ENCODE data around the gene KLF16.

Gene KLF16

DNA sequence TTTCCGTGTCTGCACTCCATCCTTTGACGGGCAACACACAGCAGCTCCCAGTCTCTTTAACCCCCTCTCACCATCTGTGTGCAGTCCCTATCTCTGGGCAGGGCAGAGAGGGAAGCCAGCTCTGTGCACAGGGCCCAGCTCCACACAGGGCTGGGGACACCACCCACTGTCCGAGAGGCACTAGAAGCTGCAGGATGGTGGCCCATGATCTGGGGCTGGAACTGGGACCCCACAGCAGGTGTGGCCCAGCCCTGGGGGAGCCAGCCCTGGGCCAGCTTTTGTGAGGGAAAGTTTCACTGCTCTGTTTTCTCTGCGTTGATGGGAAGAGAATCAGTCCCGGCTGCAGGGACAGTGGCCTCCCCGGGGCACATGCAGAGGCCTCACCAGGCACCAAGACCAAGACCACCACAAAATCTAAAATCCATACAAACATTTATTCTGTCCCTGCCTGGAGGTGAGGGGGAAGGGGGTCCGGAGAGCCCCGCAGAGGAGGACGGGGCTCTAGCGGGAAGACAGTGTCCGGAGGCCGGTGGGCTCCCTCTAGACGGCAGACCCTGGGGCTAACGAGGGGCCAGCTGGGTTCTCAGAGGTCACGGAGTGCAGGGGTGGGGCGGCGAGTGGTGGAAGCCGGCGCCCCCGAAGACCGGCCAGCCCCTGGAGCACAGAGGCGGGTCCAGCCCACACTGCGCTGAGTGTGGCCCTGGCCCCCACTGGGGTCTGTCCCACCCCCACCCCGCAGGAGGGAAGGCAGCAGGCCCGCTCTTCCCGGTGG lies 48.4 kb downstream of the KLF16 start:
- TF ChIP-seq, protein P1, sequence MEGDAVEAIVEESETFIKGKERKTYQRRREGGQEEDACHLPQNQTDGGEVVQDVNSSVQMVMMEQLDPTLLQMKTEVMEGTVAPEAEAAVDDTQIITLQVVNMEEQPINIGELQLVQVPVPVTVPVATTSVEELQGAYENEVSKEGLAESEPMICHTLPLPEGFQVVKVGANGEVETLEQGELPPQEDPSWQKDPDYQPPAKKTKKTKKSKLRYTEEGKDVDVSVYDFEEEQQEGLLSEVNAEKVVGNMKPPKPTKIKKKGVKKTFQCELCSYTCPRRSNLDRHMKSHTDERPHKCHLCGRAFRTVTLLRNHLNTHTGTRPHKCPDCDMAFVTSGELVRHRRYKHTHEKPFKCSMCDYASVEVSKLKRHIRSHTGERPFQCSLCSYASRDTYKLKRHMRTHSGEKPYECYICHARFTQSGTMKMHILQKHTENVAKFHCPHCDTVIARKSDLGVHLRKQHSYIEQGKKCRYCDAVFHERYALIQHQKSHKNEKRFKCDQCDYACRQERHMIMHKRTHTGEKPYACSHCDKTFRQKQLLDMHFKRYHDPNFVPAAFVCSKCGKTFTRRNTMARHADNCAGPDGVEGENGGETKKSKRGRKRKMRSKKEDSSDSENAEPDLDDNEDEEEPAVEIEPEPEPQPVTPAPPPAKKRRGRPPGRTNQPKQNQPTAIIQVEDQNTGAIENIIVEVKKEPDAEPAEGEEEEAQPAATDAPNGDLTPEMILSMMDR (IDR thresholded peaks at IDR 0.05; ENCODE audit: control insufficient read depth, insufficient read depth, low read depth, low read length, missing control alignments) = no peak
- H3K4me3 ChIP-seq (ENCODE audit: control insufficient read depth, low read depth, low read length) = no peak overlapping the region
- DNase-seq (ENCODE audit: low read depth) = no peak

DNA sequence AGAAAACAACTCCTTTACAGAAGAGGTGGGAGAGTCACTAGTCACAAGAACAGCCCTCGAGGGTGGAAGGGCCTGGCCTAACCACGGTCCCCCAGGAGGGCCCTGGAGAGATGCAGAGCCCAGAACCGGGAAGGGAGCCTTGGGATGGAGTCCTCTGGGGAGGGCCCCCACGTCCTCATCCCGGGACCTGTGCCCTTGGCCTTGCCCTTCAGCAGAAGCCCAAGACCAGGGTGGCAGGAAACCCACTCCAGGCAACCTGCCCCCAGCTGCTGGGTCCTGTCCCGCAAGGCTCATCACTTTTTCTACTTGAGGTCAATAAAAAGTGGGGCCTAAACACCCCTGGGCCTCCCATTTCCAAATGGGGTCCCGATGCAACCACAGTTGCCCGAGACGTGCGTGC lies 49.0 kb downstream of the KLF16 start:
- H3K4me3 ChIP-seq (ENCODE audit: control insufficient read depth, low read depth, low read length) = no peak overlapping the region
- no peak for DNase-seq (ENCODE audit: low read depth)
- TF ChIP-seq, protein P1 (IDR thresholded peaks at IDR 0.05; ENCODE audit: control insufficient read depth, insufficient read depth, low read depth, low read length, missing control alignments) = no peak

DNA sequence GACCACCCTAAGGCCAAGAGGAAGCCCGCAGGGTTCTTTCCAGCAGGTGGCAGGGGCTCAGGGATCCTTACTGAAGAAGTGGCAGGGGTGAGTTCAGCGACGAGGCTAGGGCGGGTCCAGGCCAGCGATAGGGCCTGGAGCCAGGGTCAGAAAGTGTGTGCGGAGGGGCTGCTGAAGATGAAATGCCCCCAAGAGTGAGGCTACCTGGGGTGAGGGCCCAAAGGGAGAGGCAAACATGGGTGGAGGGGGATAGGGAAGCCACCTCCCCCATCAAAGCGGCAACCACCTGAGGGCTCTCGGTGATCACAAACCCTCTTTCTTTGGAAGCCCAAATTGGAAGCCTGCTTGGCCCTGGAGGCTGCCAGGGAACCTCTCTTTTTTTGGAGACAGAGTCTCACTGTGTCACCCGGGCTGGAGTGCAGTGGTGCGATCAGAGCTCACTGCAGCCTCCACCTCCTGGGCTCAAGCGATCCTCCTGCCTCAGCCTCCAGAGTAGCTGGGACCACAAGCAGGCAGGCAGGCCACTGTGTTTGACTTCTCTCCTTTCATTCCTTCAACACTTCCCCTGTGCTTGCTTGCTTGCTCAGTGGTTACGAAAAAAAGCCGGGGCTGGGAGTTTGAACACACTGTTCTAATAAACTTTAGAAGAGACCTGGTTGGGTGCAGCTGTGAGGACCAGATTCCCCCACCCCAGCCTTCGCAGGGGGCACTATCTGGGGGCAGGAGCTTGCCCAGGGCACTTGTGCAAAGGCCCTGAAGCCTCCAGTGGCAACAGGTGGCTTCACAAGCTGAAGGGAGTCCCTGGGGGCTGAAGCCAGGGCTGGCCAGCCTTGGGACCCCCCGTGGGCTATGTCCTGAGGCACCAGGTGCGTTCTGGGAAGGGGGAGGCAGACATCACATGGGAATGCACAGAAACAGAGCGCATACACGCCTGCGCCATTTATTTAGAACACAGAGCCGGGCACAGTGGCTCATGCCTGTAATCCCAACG lies 49.9 kb downstream of the KLF16 start:
- DNase-seq (ENCODE audit: low read depth) = no peak
- TF ChIP-seq, protein P1 (IDR thresholded peaks at IDR 0.05; ENCODE audit: control insufficient read depth, insufficient read depth, low read depth, low read length, missing control alignments) = no peak
- peak overlapping the region; percentile 56 for H3K4me3 ChIP-seq (ENCODE audit: control insufficient read depth, low read depth, low read length)

DNA sequence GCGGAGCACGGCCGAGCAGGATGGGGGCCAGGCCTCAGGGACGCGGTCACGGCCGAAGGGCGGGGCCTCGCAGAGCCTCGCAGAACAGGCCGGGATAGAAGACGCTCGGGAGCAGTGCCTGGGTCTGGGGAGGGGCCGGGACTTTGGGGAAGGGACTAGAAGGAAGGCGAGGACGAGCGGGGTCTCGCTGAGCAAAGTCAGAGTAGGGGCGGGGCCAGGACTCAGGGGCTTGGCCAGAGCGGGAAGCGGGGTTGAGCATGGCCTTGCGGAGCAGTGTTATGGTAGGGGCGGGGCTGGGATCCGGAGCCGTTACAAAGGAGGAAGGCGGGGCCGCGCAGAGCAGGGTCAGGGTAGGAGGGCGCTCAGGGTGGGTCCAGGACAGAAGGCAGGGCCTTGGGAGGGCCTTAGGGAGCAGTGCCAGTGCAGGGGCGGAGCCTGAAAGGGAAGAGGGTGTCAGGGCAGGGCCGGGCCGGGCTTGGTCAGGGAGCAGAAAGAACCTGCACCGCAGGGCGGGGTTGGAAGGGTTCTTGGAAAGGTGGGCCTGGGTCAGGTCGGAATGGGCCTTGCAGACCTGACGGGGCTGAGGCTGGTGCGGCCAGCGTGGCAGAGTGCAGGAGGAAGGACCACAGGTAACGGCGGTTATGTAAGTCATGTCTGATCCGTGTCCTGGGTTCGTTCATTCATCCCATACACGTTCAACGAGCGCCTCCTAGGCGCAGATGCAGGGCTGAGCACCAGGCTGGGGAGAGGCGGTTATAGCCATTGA lies 50.8 kb downstream of the KLF16 start:
- peak; percentile 33 for DNase-seq (ENCODE audit: low read depth)
- TF ChIP-seq, protein P1 (IDR thresholded peaks at IDR 0.05; ENCODE audit: control insufficient read depth, insufficient read depth, low read depth, low read length, missing control alignments) = peak; percentile 60
- H3K4me3 ChIP-seq (ENCODE audit: control insufficient read depth, low read depth, low read length) = peak overlapping the region; percentile 56

DNA sequence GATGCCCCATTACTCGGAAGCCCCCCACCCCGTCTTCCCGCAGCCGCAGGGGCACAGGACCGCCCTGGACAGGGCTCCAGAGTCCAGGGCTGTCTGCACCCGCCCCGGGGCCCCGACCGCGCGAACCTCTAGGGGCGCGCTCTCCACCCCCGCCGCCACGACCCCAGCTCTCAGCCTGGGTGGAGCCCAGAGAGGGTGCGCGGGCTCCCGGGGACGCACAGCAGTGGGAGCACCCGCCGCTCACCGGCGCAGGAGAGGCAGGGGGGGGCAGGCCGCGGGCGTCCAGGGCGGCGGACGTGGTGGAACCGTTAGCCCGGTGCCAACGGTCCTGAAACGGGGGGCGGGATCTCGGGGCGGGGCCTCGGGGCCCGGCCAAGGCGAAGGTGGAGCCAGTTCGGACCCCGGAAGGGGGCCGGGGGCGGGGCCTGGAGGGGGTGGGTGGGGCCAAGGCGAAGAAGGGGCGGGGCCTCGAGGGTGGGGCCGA lies 51.4 kb downstream of the KLF16 start, which contains the start of gene ATP8B3:
ATP8B3 (minus strand) TSS at position 335 of the 484 bp plus-strand sequence. CDS start 540 bp downstream, outside the sequence.
- peak within 1 kb of the TSS; percentile 56 for H3K4me3 ChIP-seq (ENCODE audit: control insufficient read depth, low read depth, low read length)
- TF ChIP-seq, protein P1 (IDR thresholded peaks at IDR 0.05; ENCODE audit: control insufficient read depth, insufficient read depth, low read depth, low read length, missing control alignments) = peak; percentile 22
- no peak for DNase-seq (ENCODE audit: low read depth)

DNA sequence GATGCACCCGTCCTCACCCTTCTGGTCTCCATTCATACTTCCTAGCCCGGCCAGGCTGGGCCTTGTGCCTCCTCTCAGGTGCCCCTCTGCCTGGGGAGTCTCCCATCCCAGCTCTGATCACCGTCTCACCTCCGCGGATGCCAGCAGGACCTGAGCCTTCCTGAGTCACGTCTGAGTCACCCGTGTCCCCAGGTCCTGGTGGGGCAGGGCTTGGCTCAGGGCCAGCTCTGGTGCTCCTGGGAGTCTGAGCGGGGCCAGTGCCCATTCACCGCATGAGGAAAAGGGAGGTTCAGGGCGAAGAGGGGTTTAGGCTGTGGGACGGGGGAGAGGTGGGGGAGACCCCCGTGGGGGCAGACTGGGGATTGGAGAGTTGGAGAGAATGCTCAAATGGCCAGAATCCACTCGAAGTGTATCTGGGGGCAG lies 51.9 kb downstream of the KLF16 start:
- DNase-seq (ENCODE audit: low read depth) = no peak
- H3K4me3 ChIP-seq (ENCODE audit: control insufficient read depth, low read depth, low read length) = peak overlapping the region; percentile 45
- TF ChIP-seq, protein P1 (IDR thresholded peaks at IDR 0.05; ENCODE audit: control insufficient read depth, insufficient read depth, low read depth, low read length, missing control alignments) = no peak
